Stimulated activated CD4-positive, alpha-beta T cell treated with anti-CD3 and anti-CD28 coated beads, Interleukin-12 subunit alpha, Interleukin-12 subunit beta, amount 100 ng/mL, for 24 hours (primary cell): ENCODE data around the gene GLYATL2.

Source experiments
- DNase-seq, 2 experiments: peaks; one replicate each; pipeline ENCODE4 v3.0.0-alpha.2; 2020; ENCODE audit warnings: low read depth in 2 of 2

Gene GLYATL2

GRCh38 chr11:58844361-58845005, at the start of gene GLYATL2:
Gene GLYATL2, minus strand, starts transcription at chr11:58844704. Its CDS starts 5,092 bp downstream, at chr11:58839612.
- no peak for DNase-seq

GRCh38 chr11:58893899-58894298, 49.4 kb upstream of the GLYATL2 start:
- no peak for DNase-seq

- DNase-seq, result no peak
These were observed 44.1 kb upstream of the GLYATL2 start for GRCh38 chr11:58888579-58888978.

GRCh38 chr11:58887452-58887851, 42.9 kb upstream of the GLYATL2 start:
- DNase-seq, result no peak

GRCh38 chr11:58880625-58881024, 36.1 kb upstream of the GLYATL2 start:
- DNase-seq, result no peak

- no peak for DNase-seq
These were observed 35.7 kb upstream of the GLYATL2 start for GRCh38 chr11:58880166-58880565.

GRCh38 chr11:58867556-58867955, 23.1 kb upstream of the GLYATL2 start:
- no peak for DNase-seq

GRCh38 chr11:58866788-58867187, 22.3 kb upstream of the GLYATL2 start:
- DNase-seq, result no peak

GRCh38 chr11:58864335-58864734, 19.8 kb upstream of the GLYATL2 start:
- no peak for DNase-seq

- DNase-seq, result no peak
These were observed 19.2 kb upstream of the GLYATL2 start for GRCh38 chr11:58863697-58864096.

GRCh38 chr11:58861533-58861932, 17.0 kb upstream of the GLYATL2 start:
- DNase-seq, result no peak

- no peak for DNase-seq
These were observed 12.3 kb upstream of the GLYATL2 start for GRCh38 chr11:58856806-58857205.

GRCh38 chr11:58845386-58845785, 882 bp upstream of the GLYATL2 start:
- no peak for DNase-seq

- no peak for DNase-seq
These were observed 6.7 kb downstream of the GLYATL2 start for GRCh38 chr11:58837707-58838388.

GRCh38 chr11:58832056-58832645, 12.4 kb downstream of the GLYATL2 start:
- no peak for DNase-seq

- DNase-seq, result no peak
These were observed 13.7 kb downstream of the GLYATL2 start for GRCh38 chr11:58830673-58831301.

- DNase-seq, result no peak
These were observed 14.7 kb downstream of the GLYATL2 start for GRCh38 chr11:58829786-58830185.

- no peak for DNase-seq
These were observed 30.8 kb downstream of the GLYATL2 start for GRCh38 chr11:58813693-58814092.

GRCh38 chr11:58811499-58811898, 33.0 kb downstream of the GLYATL2 start:
- DNase-seq, result no peak

- no peak for DNase-seq
These were observed 37.2 kb downstream of the GLYATL2 start for GRCh38 chr11:58807343-58807742.

GRCh38 chr11:58805065-58805464, 39.4 kb downstream of the GLYATL2 start:
- DNase-seq, result no peak

- DNase-seq, result no peak
These were observed 42.4 kb downstream of the GLYATL2 start for GRCh38 chr11:58801974-58802545.
